ENCODE measurements around the gene ZSCAN2.
"Not testable (repeated sequence)": the region's sequence is repeated elsewhere in the genome, so short reads cannot be mapped to it uniquely, and the experiment has no call there.

GRCh38 chr15:84556690-84557089 is 44.1 kb upstream of the ZSCAN2 start:
- TF ChIP-seq, protein P1, sequence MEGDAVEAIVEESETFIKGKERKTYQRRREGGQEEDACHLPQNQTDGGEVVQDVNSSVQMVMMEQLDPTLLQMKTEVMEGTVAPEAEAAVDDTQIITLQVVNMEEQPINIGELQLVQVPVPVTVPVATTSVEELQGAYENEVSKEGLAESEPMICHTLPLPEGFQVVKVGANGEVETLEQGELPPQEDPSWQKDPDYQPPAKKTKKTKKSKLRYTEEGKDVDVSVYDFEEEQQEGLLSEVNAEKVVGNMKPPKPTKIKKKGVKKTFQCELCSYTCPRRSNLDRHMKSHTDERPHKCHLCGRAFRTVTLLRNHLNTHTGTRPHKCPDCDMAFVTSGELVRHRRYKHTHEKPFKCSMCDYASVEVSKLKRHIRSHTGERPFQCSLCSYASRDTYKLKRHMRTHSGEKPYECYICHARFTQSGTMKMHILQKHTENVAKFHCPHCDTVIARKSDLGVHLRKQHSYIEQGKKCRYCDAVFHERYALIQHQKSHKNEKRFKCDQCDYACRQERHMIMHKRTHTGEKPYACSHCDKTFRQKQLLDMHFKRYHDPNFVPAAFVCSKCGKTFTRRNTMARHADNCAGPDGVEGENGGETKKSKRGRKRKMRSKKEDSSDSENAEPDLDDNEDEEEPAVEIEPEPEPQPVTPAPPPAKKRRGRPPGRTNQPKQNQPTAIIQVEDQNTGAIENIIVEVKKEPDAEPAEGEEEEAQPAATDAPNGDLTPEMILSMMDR (IDR thresholded peaks at IDR 0.05), result not testable (repeated sequence)
- not testable (repeated sequence) for TF ChIP-seq POLR2A (IDR thresholded peaks at IDR 0.05)
